ENCODE measurements around the gene FCHSD2.
"Not testable (repeated sequence)": the region's sequence is repeated elsewhere in the genome, so short reads cannot be mapped to it uniquely, and the experiment has no call there.

Gene FCHSD2

DNA sequence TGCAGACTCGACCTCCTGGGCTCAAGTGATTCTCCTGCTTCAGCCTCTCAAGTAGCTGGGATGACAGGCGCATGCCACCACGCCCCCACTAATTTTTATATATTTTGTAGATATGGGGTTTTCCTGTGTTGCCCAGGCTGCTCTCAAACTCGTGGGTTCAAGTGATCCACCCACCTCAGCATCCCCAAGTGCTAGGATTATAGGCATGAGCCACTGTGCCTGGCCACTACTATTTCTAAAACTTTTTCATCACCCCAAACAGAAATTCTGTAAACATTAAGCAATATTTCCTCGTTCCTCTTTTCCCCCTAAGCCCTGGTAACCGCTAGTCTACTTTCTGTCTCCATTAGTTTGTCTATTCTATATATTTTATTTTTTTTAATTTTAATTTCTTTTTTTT lies 336.9 kb downstream of the FCHSD2 start:
- Histone ChIP-seq H3K9me3 (ENCODE audit: control insufficient read depth, low read length) (no peaks in the 10 kb centered on the region), H3K9ac (ENCODE audit: low read length) (no peak overlapping the region), H3K4me3 (ENCODE audit: low read length) (no peak overlapping the region), H3K27me3 (ENCODE audit: control insufficient read depth, insufficient read depth, low read length) (no peaks in the 10 kb centered on the region), H3K36me3 (ENCODE audit: control insufficient read depth, insufficient read depth, low read length) (no peaks in the 10 kb centered on the region), H3K4me1 (ENCODE audit: control insufficient read depth, insufficient read depth, low read length) (no peaks in the 10 kb centered on the region)

DNA sequence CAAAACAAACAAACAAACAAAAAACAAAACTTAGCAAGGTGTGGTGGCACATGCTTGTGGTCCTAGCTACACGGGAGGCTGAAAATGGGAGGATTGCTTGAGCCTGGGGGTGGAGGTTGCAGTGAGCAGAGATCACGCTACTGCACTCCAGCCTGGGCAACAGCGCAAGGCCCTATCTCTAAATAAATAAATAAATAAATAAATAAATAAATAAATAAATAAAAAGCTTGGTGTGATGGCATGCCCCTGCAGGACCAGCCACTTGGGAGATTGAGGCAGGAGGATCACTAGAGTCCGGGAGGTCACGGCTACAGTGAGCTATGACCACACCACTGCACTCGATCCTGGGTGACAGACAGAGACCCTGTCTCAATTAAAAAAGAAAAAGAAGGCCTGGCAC lies 339.3 kb downstream of the FCHSD2 start:
- no peaks in the 10 kb centered on the region for H3K4me1 ChIP-seq (ENCODE audit: control insufficient read depth, insufficient read depth, low read length)

DNA sequence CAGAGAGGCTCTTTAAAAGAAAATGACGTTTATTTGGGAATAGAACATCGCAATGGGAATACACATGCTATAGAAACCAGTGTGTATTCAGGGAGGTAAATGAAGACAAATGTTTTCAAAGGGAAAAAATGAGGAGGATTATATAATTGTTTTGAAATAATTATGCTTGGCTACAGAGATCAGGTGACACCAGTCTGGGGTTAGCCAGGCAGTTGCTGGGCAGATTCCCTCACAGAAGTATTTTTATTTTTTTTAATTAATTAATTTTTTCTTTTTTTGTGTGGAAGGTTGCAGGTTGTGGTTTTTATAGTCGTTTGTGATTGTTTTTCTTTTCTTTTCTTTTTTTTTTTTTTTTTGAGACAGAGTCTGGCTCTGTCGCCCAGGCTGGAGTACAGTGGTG lies 342.7 kb downstream of the FCHSD2 start:
- no peaks in the 10 kb centered on the region for H3K27me3 ChIP-seq (ENCODE audit: control insufficient read depth, insufficient read depth, low read length)
- no peaks in the 10 kb centered on the region for H3K9me3 ChIP-seq (ENCODE audit: control insufficient read depth, low read length)
- H3K4me3 ChIP-seq (ENCODE audit: low read length), result no peak overlapping the region
- H3K9ac ChIP-seq (ENCODE audit: low read length), result no peak overlapping the region
- H3K4me1 ChIP-seq (ENCODE audit: control insufficient read depth, insufficient read depth, low read length), result no peaks in the 10 kb centered on the region
- no peaks in the 10 kb centered on the region for H3K36me3 ChIP-seq (ENCODE audit: control insufficient read depth, insufficient read depth, low read length)

More for the DNA sequence above, 339.3 kb downstream of the FCHSD2 start:
- no peaks in the 10 kb centered on the region for H3K9me3 ChIP-seq (ENCODE audit: control insufficient read depth, low read length)
- H3K9ac ChIP-seq (ENCODE audit: low read length), result no peak overlapping the region
- H3K36me3 ChIP-seq (ENCODE audit: control insufficient read depth, insufficient read depth, low read length), result no peaks in the 10 kb centered on the region
- H3K4me3 ChIP-seq (ENCODE audit: low read length), result no peak overlapping the region
- H3K27me3 ChIP-seq (ENCODE audit: control insufficient read depth, insufficient read depth, low read length), result no peaks in the 10 kb centered on the region

DNA sequence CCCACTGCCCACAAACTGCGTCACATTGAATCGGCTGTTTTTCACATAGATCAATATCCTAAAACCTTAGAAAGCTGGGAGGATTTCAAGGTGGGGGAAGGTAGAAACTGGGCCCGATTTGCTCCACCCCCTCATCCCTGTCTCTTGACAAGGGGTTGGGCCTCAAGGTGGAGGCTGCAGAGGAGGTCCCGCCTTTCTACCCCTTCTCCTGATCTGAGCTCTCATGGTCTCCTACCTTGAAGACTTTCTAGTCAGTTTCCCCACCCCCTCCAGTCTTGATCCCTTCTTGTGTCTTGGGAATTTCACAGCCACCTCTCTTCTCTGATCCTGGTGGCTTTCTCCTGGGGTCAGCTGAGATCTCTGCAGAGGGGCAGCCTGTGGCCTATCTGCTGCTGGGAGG lies 343.8 kb downstream of the FCHSD2 start:
- no peaks in the 10 kb centered on the region for H3K36me3 ChIP-seq (ENCODE audit: control insufficient read depth, insufficient read depth, low read length)
- H3K4me1 ChIP-seq (ENCODE audit: control insufficient read depth, insufficient read depth, low read length), result peaks cover under 1% of the 10 kb centered on the region
- no peaks in the 10 kb centered on the region for H3K27me3 ChIP-seq (ENCODE audit: control insufficient read depth, insufficient read depth, low read length)
- no peaks in the 10 kb centered on the region for H3K9me3 ChIP-seq (ENCODE audit: control insufficient read depth, low read length)
- no peak overlapping the region for H3K9ac ChIP-seq (ENCODE audit: low read length)
- H3K4me3 ChIP-seq (ENCODE audit: low read length), result no peak overlapping the region

DNA sequence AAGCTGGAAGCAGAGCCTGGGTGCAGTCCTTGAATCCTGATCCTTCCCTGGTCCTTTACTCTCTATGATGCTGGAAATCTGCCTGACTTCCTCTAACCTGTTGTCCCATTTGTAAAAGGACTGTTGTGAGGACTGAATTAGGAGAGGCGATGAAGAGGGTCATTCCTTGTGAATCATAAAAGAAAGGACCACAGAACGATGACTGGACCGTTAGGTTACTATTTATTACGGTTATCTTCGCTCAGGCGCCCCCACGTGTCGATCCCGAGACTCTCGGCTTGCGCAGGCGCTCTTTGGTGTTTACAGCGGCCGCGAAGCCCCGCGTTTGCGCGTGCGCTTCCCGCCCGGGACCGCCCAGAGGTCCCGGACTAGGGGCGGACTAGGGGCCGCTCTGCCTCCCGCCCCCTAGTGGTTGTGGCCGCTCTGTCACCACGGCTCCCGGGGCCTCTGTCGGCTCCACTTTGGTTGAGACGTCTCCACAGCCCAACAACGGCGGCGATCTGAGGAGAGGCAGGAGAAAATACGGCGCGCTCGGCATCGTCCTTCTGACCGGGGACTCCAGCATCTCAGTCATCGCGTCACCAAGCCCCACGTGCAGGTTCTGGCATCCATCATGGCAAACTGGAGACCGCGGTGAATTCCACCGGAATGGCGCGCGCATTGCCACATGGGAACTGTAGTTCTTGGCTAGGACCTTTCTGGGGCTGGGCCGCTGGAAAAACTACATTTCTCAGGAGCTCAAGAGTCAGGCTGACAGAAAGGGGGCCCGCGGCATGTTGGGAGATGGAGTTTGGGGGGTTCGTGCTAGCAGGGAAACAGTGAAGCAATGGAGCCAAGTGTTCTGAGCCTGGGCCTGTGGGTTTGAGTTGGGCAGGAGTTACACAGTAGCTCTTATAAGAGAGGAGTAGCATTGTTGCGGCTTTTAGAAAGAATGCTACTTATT lies 348.4 kb downstream of the FCHSD2 start, which contains the start of gene STARD10:
Gene STARD10 (minus strand): TSS at position 623 of the 943 bp plus-strand sequence. CDS start 12,866 bp downstream, outside the sequence.
- Histone ChIP-seq H3K36me3 (ENCODE audit: control insufficient read depth, insufficient read depth, low read length) (no peaks in the 10 kb centered on the region), H3K4me3 (ENCODE audit: low read length) (peak within 1 kb of the TSS; percentile 84), H3K27me3 (ENCODE audit: control insufficient read depth, insufficient read depth, low read length) (no peaks in the 10 kb centered on the region), H3K9ac (ENCODE audit: low read length) (peak within 1 kb of the TSS; percentile 61), H3K9me3 (ENCODE audit: control insufficient read depth, low read length) (no peaks in the 10 kb centered on the region), H3K4me1 (ENCODE audit: control insufficient read depth, insufficient read depth, low read length) (peaks cover 35% of the 10 kb centered on the region)

DNA sequence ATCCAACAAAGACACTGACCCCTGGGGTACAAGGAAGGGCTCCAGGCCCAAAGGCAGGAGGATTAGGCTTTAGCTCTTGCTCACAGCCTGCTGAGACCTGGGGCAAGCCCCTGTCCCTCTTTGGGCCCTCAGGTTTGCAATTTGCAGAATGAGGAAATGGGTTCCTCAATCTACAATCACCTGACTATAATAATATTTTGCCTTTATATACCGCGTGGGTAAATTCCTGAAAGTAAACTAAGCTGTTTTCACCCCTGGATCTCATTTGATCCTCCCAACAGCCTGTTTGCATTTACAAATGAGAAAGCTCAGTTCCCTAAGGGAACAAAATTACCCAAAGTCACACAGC lies 349.1 kb downstream of the FCHSD2 start:
- no peaks in the 10 kb centered on the region for H3K9me3 ChIP-seq (ENCODE audit: control insufficient read depth, low read length)
- no peak overlapping the region for H3K9ac ChIP-seq (ENCODE audit: low read length)
- H3K27me3 ChIP-seq (ENCODE audit: control insufficient read depth, insufficient read depth, low read length), result no peaks in the 10 kb centered on the region
- no peaks in the 10 kb centered on the region for H3K36me3 ChIP-seq (ENCODE audit: control insufficient read depth, insufficient read depth, low read length)
- no peak overlapping the region for H3K4me3 ChIP-seq (ENCODE audit: low read length)
- H3K4me1 ChIP-seq (ENCODE audit: control insufficient read depth, insufficient read depth, low read length), result peaks cover 41% of the 10 kb centered on the region

DNA sequence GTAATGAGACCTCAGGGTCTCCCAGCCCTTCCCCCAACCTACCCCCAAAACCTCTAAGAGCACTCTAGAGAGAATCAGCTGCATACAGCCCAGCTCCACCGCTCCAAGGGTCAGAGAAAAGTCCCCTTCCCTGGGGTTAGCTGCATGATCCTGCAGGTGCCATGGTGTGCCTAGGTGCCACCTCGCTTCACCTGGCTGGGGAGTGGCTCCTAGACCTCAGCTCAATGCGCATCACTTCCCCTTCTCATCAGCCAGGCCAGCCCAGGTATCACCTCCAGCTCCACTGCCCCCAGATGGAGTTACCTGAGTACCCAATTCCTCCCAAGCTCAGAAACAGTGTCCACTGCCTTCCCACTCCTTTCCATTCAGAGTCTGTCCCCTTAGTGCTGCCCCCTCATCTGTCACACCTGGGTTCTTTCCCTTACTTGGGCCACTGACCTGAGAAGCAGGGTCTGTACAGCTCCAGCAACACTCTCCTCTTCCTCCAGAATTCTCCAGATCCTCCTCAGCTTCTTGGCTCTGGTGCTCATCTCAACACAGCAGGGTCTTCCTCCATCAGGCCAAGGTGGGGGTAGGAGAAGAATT lies 349.6 kb downstream of the FCHSD2 start:
- Histone ChIP-seq H3K4me3 (ENCODE audit: low read length) (no peak overlapping the region), H3K9me3 (ENCODE audit: control insufficient read depth, low read length) (no peaks in the 10 kb centered on the region), H3K4me1 (ENCODE audit: control insufficient read depth, insufficient read depth, low read length) (peaks cover 46% of the 10 kb centered on the region), H3K27me3 (ENCODE audit: control insufficient read depth, insufficient read depth, low read length) (no peaks in the 10 kb centered on the region), H3K9ac (ENCODE audit: low read length) (no peak overlapping the region), H3K36me3 (ENCODE audit: control insufficient read depth, insufficient read depth, low read length) (no peaks in the 10 kb centered on the region)

DNA sequence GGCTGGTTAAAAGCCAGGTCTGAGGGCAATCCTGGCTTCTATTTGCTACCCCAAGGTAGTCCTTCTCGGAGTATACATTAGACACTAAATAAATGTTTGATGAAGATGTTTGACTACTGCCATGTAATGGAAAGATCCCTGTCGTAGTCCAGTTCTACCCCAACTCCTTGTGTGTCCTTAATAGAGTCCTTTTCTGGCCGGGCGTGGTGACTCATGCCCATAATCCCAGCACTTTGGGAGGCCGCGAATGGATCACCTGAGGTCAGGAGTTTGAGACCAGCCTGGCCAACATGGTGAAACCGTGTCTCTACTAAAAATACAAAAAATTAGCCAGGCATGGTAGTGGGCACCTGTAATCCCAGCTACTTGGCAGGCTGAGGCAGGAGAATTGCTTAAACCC lies 350.9 kb downstream of the FCHSD2 start:
- peaks cover 59% of the 10 kb centered on the region for H3K4me1 ChIP-seq (ENCODE audit: control insufficient read depth, insufficient read depth, low read length)
- not testable (repeated sequence) for H3K27me3 ChIP-seq (ENCODE audit: control insufficient read depth, insufficient read depth, low read length); H3K9me3 ChIP-seq (ENCODE audit: control insufficient read depth, low read length); H3K9ac ChIP-seq (ENCODE audit: low read length); H3K36me3 ChIP-seq (ENCODE audit: control insufficient read depth, insufficient read depth, low read length); H3K4me3 ChIP-seq (ENCODE audit: low read length)

DNA sequence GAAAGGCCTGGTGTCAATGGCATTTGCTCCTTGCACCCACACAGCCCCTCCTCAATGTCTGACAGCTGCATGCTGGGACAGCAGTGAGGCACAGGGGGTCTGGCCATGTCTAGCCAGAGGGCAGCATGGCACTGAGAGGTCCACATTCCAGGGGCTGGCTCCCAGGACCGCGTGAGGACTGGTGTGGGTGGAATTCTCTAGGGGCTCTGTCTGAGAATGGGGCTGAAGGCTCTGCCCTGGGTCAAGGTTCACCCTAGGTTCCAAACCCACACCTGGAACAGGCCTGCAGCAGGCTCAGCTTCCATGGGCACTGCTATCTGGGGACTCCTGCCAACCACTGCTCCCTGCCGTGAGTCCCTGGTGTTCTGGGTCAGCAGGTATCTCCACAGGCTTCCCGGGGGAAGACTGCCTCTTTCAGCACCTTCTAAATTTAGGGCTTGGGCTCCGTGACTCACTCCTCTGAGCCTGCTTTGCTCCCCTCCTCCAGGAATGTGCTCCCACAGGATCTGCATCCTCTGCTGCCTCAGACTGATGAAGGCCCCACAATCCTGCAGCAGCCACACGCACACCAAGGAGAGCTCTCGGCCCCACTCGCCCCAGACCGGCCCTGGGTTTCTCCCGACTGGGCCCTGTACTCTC lies 352.5 kb downstream of the FCHSD2 start:
- Histone ChIP-seq H3K4me1 (ENCODE audit: control insufficient read depth, insufficient read depth, low read length) (peaks cover 74% of the 10 kb centered on the region), H3K9me3 (ENCODE audit: control insufficient read depth, low read length) (no peaks in the 10 kb centered on the region), H3K4me3 (ENCODE audit: low read length) (no peak overlapping the region), H3K9ac (ENCODE audit: low read length) (no peak overlapping the region), H3K36me3 (ENCODE audit: control insufficient read depth, insufficient read depth, low read length) (no peaks in the 10 kb centered on the region), H3K27me3 (ENCODE audit: control insufficient read depth, insufficient read depth, low read length) (no peaks in the 10 kb centered on the region)

DNA sequence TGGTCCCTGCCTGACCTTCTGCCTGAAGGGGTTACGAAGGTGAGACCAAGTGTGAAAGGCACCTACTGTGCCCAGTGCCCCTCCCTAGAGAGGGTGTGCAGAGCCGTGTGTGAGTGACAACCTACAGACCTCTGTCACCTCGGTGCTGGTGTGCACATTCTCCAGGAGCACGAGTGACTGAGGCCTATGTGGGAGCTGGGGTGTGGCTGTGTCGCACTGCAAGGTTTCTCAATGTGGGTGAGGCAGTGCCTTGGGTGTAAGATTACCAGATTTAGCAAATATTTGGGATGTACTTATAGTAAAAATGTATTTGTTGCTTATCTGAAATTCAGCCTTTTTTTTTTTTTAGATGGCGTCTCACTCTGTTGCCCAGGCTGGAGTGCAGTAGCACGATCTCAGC lies 353.9 kb downstream of the FCHSD2 start:
- Histone ChIP-seq H3K27me3 (ENCODE audit: control insufficient read depth, insufficient read depth, low read length) (no peaks in the 10 kb centered on the region), H3K36me3 (ENCODE audit: control insufficient read depth, insufficient read depth, low read length) (no peaks in the 10 kb centered on the region), H3K4me1 (ENCODE audit: control insufficient read depth, insufficient read depth, low read length) (peaks cover 86% of the 10 kb centered on the region), H3K4me3 (ENCODE audit: low read length) (no peak overlapping the region), H3K9me3 (ENCODE audit: control insufficient read depth, low read length) (no peaks in the 10 kb centered on the region), H3K9ac (ENCODE audit: low read length) (peak overlapping the region; percentile 63)

DNA sequence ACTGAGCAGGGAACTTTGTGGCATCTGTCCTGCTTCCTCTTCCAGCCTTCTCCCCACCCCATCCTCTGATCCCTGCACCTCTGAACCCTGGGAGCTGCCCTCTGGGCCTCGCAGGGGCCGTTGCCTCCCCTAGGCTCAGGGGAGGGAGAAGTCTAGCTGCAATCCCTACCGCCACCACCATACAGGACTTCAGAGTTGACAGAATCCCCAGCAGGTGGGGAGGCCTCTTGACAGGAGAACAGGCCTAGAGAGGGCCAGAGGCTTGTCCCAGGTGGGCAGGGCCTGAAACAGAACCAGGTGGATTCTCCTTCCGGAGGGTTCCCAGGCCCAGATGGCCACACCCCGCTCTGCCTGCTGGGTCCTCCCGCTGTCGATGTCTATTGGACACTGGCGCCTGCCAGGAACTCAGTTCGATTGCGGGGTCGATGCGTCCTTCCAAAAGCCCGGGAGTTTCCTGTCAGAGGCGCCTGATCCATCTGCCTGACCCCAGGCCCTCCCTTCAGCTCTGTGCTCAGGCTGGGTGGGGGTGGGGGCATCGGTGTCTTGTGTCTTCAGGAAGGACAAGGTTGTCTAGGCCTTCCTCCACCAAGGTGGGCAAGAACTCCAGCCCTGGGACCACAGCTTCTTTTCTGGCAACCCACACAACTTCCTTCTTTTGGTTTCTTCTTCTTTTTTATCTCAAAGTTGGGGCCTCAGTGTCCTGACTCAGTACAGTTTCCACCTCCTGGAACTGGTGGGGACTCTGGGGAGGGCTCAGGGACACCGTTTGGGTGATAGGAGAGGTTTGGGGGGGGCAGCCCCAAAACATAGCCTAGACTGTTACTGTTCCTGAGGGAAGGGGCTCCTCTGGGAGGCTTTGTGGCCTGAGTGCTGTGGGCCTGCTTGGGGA lies 354.7 kb downstream of the FCHSD2 start:
- Histone ChIP-seq H3K27me3 (ENCODE audit: control insufficient read depth, insufficient read depth, low read length) (no peaks in the 10 kb centered on the region), H3K36me3 (ENCODE audit: control insufficient read depth, insufficient read depth, low read length) (no peaks in the 10 kb centered on the region), H3K4me3 (ENCODE audit: low read length) (no peak overlapping the region), H3K9me3 (ENCODE audit: control insufficient read depth, low read length) (no peaks in the 10 kb centered on the region), H3K9ac (ENCODE audit: low read length) (peak overlapping the region; percentile 63), H3K4me1 (ENCODE audit: control insufficient read depth, insufficient read depth, low read length) (peaks cover 87% of the 10 kb centered on the region)
